OCI-LY7 (cell line): ENCODE results near the gene RIN1. TPM values are rescaled to one million over a fixed set of nuclear protein-coding genes. Genes with fewer than 3 reads are reported as not detected.

ENCODE experiments used
- BruUV-seq: library from RNA; stranded (reverse); fragments of 400-500 nt; replicated peaks from 2 replicates; lab custom pipeline; 2021; lab: Mats Ljungman, UMichigan
- CTCF ChIA-PET: fragments of 300-600 bp; sonication (Branson Sonifier 250); formaldehyde crosslinking; loops from one replicate; lab custom pipeline; 2022; ENCODE audit warnings: antibody characterized with exemption; ENCODE audit not compliant: unreplicated experiment; lab: Charles Lee
- POLR2A ChIA-PET: fragments of 300-600 bp; sonication (Branson Sonifier 250); formaldehyde crosslinking; loops from one replicate; lab custom pipeline; 2022; ENCODE audit warnings: antibody characterized with exemption; lab: Charles Lee
- DNase-seq: peaks from one replicate; pipeline ENCODE4 v3.0.0-alpha.2; 2015; ENCODE audit warnings: low spot score
- H2AFZ ChIP-seq: fragments of 200-600 bp; sonication (generic), shearing (Covaris generic); 2 replicates; pipeline ENCODE4 v1.6.1; 2014; ENCODE audit warnings: mild to moderate bottlenecking, antibody characterized with exemption, low read length, moderate library complexity
- H3K27ac ChIP-seq: fragments of 200-600 bp; sonication (generic); 2 replicates; pipeline ENCODE4 v1.5.1; 2014; ENCODE audit warnings: mixed run types, low read depth, mild to moderate bottlenecking, moderate library complexity, low read length, inconsistent platforms; ENCODE audit not compliant: poor library complexity, severe bottlenecking
- H3K36me3 ChIP-seq: fragments of 200-600 bp; sonication (generic); 2 replicates; pipeline ENCODE4 v1.6.1; 2014; ENCODE audit warnings: mild to moderate bottlenecking, antibody characterized with exemption, low read length, moderate library complexity, mixed read lengths; ENCODE audit not compliant: insufficient read depth
- H3K4me1 ChIP-seq: fragments of 200-600 bp; sonication (generic); 2 replicates; pipeline ENCODE4 v1.5.1; 2014; ENCODE audit warnings: mild to moderate bottlenecking, low read length; ENCODE audit not compliant: insufficient read depth, poor library complexity, severe bottlenecking
- H3K4me2 ChIP-seq: fragments of 200-600 bp; sonication (generic); 2 replicates; pipeline ENCODE4 v1.6.1; 2014; ENCODE audit warnings: mild to moderate bottlenecking, low read length
- H3K4me3 ChIP-seq: fragments of 200-600 bp; sonication (generic); 2 replicates; pipeline ENCODE4 v1.5.1; 2014; ENCODE audit warnings: mild to moderate bottlenecking, low read depth, low read length; ENCODE audit not compliant: poor library complexity, severe bottlenecking
- H3K79me2 ChIP-seq: fragments of 200-600 bp; sonication (generic); 2 replicates; pipeline ENCODE4 v1.6.1; 2016; ENCODE audit warnings: low read depth, mild to moderate bottlenecking, low read length, moderate library complexity, mixed read lengths; ENCODE audit not compliant: insufficient read depth
- H3K9me2 ChIP-seq: fragments of 200-600 bp; sonication (generic); 2 replicates; pipeline ENCODE4 v1.6.1; 2016; ENCODE audit warnings: mild to moderate bottlenecking, low read length, mixed read lengths; ENCODE audit not compliant: insufficient read depth
- H3K9me3 ChIP-seq: fragments of 200-600 bp; sonication (generic); 2 replicates; pipeline ENCODE4 v1.6.1; 2014; ENCODE audit warnings: mild to moderate bottlenecking, mixed run types, low read length, mixed read lengths
- H4K20me1 ChIP-seq: fragments of 200-600 bp; sonication (generic); 2 replicates; pipeline ENCODE4 v1.6.1; 2014; ENCODE audit warnings: mild to moderate bottlenecking, antibody characterized with exemption, low read length, moderate library complexity, mixed read lengths; ENCODE audit not compliant: insufficient read depth
- EZH2phosphoT487 ChIP-seq: fragments of 200-600 bp; sonication (generic); IDR thresholded peaks from 2 replicates; pipeline ENCODE4 v1.6.1; 2018; ENCODE audit warnings: low read depth, borderline replicate concordance, mild to moderate bottlenecking, mixed run types, antibody characterized with exemption, low read length, moderate library complexity, mixed read lengths
- intact Hi-C: fragments of 100-400 bp; cut with micrococcal nuclease; formaldehyde crosslinking; loops from one replicate; pipeline ENCODE4 v1.10.0; 2022; ENCODE audit not compliant: unreplicated experiment
- total RNA-seq, 2 experiments: library from RNA; depleted of rRNA in 1 of 2; stranded (reverse); fragments of >200 nt in 1 of 2; shearing (Covaris generic) in 1 of 2; gene quantifications; 2 replicates each; pipeline ENCODE4 v1.2.3, GENCODE V29; 2014 to 2022
- TF ChIP-seq, protein P1 (sequence below): fragments of 200-600 bp; sonication (generic); conservative IDR thresholded peaks from 2 replicates; pipeline ENCODE4 v1.5.1; 2014; ENCODE audit warnings: mild to moderate bottlenecking, antibody characterized with exemption, low read length, moderate library complexity, mixed read lengths

The RIN1 gene
- total RNA-seq, 2 experiments from 2014 or later, result 1.6 to 2.9 TPM

DNA sequence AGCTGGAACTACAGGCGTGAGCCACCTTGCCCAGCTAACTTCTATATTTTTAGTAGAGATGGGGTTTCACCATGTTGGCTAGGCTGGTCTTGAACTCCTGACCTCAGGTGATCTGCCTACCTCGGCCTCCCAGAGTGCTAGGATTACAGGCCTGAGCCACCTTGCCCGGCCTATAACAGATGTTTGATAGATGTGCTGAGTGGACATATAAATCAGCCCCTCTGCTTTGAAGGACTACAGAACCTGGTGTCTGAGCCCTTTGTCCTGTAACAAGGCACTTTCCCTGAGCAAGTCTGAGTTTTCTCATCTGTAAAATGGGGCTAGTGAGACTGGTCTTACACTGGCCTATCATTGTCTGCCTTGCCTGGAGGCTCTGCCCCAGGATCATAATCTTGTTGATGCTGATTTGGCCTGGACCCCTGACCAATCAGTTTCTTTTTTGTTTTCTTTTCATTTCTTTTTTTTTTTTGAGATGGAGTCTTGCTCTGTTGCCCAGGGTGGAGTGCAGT, 7.0 kb downstream of the RIN1 start:
- no TSS peak for BruUV-seq
- Histone ChIP-seq H2AFZ (no peak overlapping the region; the same call in 1 of the 2 replicates), H3K4me1 (peaks cover 46% of the 10 kb centered on the region), H4K20me1 (no peaks in the 10 kb centered on the region), H3K4me3 (no peak overlapping the region), H3K79me2 (no peaks in the 10 kb centered on the region), H3K9me3 (no peaks in the 10 kb centered on the region), H3K9me2 (no peaks in the 10 kb centered on the region), H3K4me2 (no peak overlapping the region), H3K36me3 (no peaks in the 10 kb centered on the region), H3K27ac (no peak overlapping the region)
- intact Hi-C loops, result loop anchor here (2.0 kb wide), 1 partner anchor 40 kb away; the partner anchor contains the start of gene YIF1A
- no peak for DNase-seq
- CTCF ChIA-PET, result interaction anchor here (0.6 to 0.9 kb wide), 2 partner anchors 9 to 17 kb away, joined by 3 to 4 read pairs; no protein-coding TSS in a partner anchor
- no peak for TF ChIP-seq EZH2phosphoT487
- TF ChIP-seq, protein P1, sequence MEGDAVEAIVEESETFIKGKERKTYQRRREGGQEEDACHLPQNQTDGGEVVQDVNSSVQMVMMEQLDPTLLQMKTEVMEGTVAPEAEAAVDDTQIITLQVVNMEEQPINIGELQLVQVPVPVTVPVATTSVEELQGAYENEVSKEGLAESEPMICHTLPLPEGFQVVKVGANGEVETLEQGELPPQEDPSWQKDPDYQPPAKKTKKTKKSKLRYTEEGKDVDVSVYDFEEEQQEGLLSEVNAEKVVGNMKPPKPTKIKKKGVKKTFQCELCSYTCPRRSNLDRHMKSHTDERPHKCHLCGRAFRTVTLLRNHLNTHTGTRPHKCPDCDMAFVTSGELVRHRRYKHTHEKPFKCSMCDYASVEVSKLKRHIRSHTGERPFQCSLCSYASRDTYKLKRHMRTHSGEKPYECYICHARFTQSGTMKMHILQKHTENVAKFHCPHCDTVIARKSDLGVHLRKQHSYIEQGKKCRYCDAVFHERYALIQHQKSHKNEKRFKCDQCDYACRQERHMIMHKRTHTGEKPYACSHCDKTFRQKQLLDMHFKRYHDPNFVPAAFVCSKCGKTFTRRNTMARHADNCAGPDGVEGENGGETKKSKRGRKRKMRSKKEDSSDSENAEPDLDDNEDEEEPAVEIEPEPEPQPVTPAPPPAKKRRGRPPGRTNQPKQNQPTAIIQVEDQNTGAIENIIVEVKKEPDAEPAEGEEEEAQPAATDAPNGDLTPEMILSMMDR, result no peak
- POLR2A ChIA-PET, result interaction anchor here (2.2 kb wide), 1 partner anchor 17 kb away, joined by 7 read pairs; no protein-coding TSS in a partner anchor

DNA sequence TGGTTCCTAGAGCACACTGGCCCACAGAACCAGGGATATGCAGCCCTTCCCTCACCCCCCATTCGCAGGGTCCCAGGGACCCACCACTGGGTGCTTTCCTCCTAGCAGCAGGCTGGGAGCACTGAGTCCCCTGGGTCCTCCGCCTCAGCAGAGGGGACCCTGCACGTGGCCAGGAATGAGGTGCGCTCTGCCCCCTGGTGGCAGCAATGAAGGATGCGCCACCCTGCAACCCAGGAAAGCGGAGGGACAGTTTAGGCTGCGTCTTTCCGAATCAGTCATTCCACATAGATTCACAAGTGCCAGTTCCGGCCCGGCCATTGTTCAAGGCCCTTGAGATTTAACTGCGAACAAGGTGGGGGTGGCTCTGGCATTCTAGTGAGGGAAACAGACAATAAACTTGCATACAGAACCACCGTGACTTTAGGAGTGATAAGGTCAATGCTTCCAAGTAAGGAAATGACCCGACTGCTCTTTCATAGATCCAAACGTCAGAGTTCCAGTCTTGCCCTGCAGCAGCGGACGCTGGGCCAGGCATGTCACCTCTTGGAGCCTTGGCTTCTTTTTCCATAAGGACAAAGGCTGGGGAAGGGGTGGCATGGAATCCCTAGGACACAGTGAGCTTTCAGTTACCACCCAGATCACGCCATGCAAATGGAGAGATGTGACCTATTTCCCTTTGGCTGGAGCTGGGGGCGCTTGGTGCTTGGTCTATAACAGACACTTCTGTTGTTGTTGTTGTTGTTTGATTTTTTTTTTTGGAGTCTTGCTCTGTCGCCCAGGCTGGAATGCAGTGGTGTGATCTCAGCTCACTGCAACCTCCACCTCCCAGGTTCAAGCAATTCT, 7.7 kb downstream of the RIN1 start:
- peak overlapping the region; percentile 75 for H3K4me2 ChIP-seq
- H3K9me2 ChIP-seq, result no peaks in the 10 kb centered on the region
- peak overlapping the region; percentile 96 for H2AFZ ChIP-seq
- no TSS peak for BruUV-seq
- H4K20me1 ChIP-seq, result no peaks in the 10 kb centered on the region
- DNase-seq, result peak; percentile 88
- no peaks in the 10 kb centered on the region for H3K79me2 ChIP-seq
- ChIA-PET CTCF (interaction anchor here (0.6 to 0.9 kb wide), 2 partner anchors 9 to 16 kb away, joined by 3 to 4 read pairs; no protein-coding TSS in a partner anchor), POLR2A (interaction anchor here (2.2 kb wide), 1 partner anchor 16 kb away, joined by 7 read pairs; no protein-coding TSS in a partner anchor)
- peak overlapping the region; percentile 51 for H3K4me3 ChIP-seq
- no peaks in the 10 kb centered on the region for H3K9me3 ChIP-seq
- TF ChIP-seq, protein P1, result peak; percentile 91
- no peak for TF ChIP-seq EZH2phosphoT487
- peaks cover 46% of the 10 kb centered on the region for H3K4me1 ChIP-seq
- H3K27ac ChIP-seq, result peak overlapping the region; percentile 45
- intact Hi-C loops, result loop anchor here (1.0 to 2.0 kb wide), 2 partner anchors 16 to 40 kb away; partner anchors contain the start of gene YIF1A
- H3K36me3 ChIP-seq, result no peaks in the 10 kb centered on the region
